ENCODE data around the gene IFNL2. TPM values are rescaled to one million over a fixed set of nuclear protein-coding genes. Genes with fewer than 3 reads are reported as not detected.

Gene IFNL2
- total RNA-seq, 4 donors from 2014 or later, result not detected

- DNase-seq, result no peak
- Histone ChIP-seq H3K27me3 (peaks cover 3 to 5% of the 10 kb centered on the region in 2 donors), H3K9me3 (no peaks in the 10 kb centered on the region), H3K36me3 (no peaks in the 10 kb centered on the region), H3K27ac (no peak overlapping the region), H3K4me3 (no peak overlapping the region), H3K4me1 (peaks cover 0 to 11% of the 10 kb centered on the region in 2 donors)
- no peak for TF ChIP-seq CTCF (IDR thresholded peaks at IDR 0.05)
- no peak for TF ChIP-seq POLR2A (IDR thresholded peaks at IDR 0.05)
- intact Hi-C loops (cut with DNase I; ENCODE audit: low total_unique reads), result no loop called here
Measured at GRCh38 chr19:39303373-39304184, 35.4 kb downstream of the IFNL2 start.

- peaks cover 0 to 11% of the 10 kb centered on the region in 2 donors for H3K4me1 ChIP-seq
- H3K27ac ChIP-seq, result no peak overlapping the region
- H3K4me3 ChIP-seq, result no peak overlapping the region
- H3K36me3 ChIP-seq, result no peaks in the 10 kb centered on the region
- no peak for DNase-seq
- TF ChIP-seq CTCF (IDR thresholded peaks at IDR 0.05) (no peak), POLR2A (IDR thresholded peaks at IDR 0.05) (no peak)
- intact Hi-C loops (cut with DNase I; ENCODE audit: low total_unique reads), result no loop called here
- peaks cover 3 to 5% of the 10 kb centered on the region in 2 donors for H3K27me3 ChIP-seq
- H3K9me3 ChIP-seq, result no peaks in the 10 kb centered on the region
Measured at GRCh38 chr19:39304185-39304513, 36.0 kb downstream of the IFNL2 start.

DNA sequence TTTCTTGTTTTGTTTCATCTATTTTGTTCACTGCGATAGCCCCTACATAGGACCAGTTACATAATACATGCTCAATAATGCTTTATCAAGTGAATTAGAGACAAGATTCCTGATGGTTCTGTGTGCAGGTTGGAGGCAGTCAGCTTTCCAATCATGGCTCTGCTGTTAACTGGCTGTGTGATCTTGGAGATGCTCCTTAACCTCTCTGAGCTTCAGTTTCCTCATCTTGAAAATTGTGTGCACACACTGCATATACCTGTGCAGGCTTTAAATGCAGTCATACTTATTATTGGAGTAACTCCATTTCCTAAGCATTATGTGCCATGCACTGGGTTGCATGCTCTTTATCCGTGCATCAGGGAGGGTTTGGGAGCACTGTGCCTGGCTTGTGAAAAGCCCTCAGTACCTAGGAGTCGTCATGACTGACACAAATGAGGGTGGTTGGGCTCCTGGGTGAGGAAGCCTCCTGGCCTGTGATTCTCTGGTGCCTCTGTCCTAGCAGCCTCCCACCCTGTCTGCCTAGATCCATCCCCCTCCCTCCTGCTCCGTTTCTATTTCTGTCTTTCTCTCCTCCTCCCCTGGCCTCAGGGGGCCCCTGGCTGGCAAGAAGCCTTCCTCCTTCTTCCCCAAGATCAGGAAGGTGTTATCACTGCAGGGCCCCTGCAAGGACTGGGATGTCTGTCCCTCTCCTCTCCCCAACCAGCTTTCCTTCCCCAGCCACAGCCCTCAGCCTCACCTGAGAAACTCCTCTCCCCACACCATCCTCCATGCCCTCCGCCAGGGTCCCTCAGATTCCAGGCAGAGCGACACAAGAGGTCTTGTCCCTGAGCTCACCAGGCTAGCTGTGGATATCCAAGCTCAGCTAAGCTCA lies 36.7 kb downstream of the IFNL2 start:
- H3K9me3 ChIP-seq, result no peaks in the 10 kb centered on the region
- peaks cover 0 to 11% of the 10 kb centered on the region in 2 donors for H3K4me1 ChIP-seq
- no peak overlapping the region for H3K27ac ChIP-seq
- intact Hi-C loops (cut with DNase I; ENCODE audit: low total_unique reads), result no loop called here
- H3K27me3 ChIP-seq, result peaks cover 3 to 5% of the 10 kb centered on the region in 2 donors
- H3K36me3 ChIP-seq, result no peaks in the 10 kb centered on the region
- H3K4me3 ChIP-seq, result no peak overlapping the region
- no peak for TF ChIP-seq CTCF (IDR thresholded peaks at IDR 0.05)
- TF ChIP-seq POLR2A (IDR thresholded peaks at IDR 0.05), result no peak
- DNase-seq, result no peak

GRCh38 chr19:39306075-39306474 lies 37.9 kb downstream of the IFNL2 start:
- no peak for TF ChIP-seq POLR2A (IDR thresholded peaks at IDR 0.05)
- TF ChIP-seq CTCF (IDR thresholded peaks at IDR 0.05), result no peak
- intact Hi-C loops (cut with DNase I; ENCODE audit: low total_unique reads), result no loop called here

More at GRCh38 chr19:39306075-39306474, 37.9 kb downstream of the IFNL2 start:
- Histone ChIP-seq H3K9me3 (no peaks in the 10 kb centered on the region), H3K4me3 (no peak overlapping the region), H3K27ac (no peak overlapping the region), H3K36me3 (no peaks in the 10 kb centered on the region), H3K4me1 (peaks cover 0 to 11% of the 10 kb centered on the region in 2 donors), H3K27me3 (peaks cover 3 to 5% of the 10 kb centered on the region in 2 donors)
- no peak for DNase-seq

Data from uterus (tissue), 4 donors.